Neuronal stem cell (in vitro differentiated cells): ENCODE measurements around the gene DOCK8.

Source experiments
- DNase-seq: peaks from one replicate; pipeline ENCODE4 v3.0.0-alpha.2; 2013; ENCODE audit warnings: low spot score
- H2AFZ ChIP-seq: one replicate; pipeline ENCODE4 v1.6.1; 2013; ENCODE audit warnings: mild to moderate bottlenecking, low read length, inconsistent platforms
- H2AK5ac ChIP-seq: 2 replicates; pipeline ENCODE4 v1.6.1; 2013; ENCODE audit warnings: low read depth, mild to moderate bottlenecking, inconsistent platforms, low read length, moderate library complexity, mixed read lengths
- H2BK120ac ChIP-seq: 2 replicates; pipeline ENCODE4 v1.6.1; 2013; ENCODE audit warnings: low read depth, mild to moderate bottlenecking, inconsistent platforms, low read length, moderate library complexity, mixed read lengths
- H2BK12ac ChIP-seq: one replicate; pipeline ENCODE4 v1.6.1; 2013; ENCODE audit warnings: low read length, inconsistent platforms
- H2BK15ac ChIP-seq: 2 replicates; pipeline ENCODE4 v1.6.1; 2013; ENCODE audit warnings: mild to moderate bottlenecking, low read length, inconsistent platforms, mixed read lengths
- H2BK5ac ChIP-seq: one replicate; pipeline ENCODE4 v1.6.1; 2013; ENCODE audit warnings: inconsistent platforms, mild to moderate bottlenecking, low read length, moderate library complexity
- H3K14ac ChIP-seq: one replicate; pipeline ENCODE4 v1.6.1; 2013; ENCODE audit warnings: low read length, inconsistent platforms
- H3K18ac ChIP-seq: 2 replicates; pipeline ENCODE4 v1.6.1; 2013; ENCODE audit warnings: low read length, inconsistent platforms
- H3K23ac ChIP-seq: 2 replicates; pipeline ENCODE4 v1.6.1; 2013; ENCODE audit warnings: low read depth, mild to moderate bottlenecking, mixed read lengths, low read length, inconsistent platforms; ENCODE audit not compliant: poor library complexity
- H3K27ac ChIP-seq: replicated peaks from 3 replicates; pipeline ENCODE4 v1.5.1; 2013; ENCODE audit warnings: low read length, inconsistent platforms
- H3K27me3 ChIP-seq, 3 experiments: 2 replicates each; pipeline ENCODE4 v1.6.1; 2013; ENCODE audit warnings: low read length in 3 of 3, mild to moderate bottlenecking in 2 of 3, inconsistent platforms in 1 of 3, low read depth in 1 of 3, mixed read lengths in 1 of 3, moderate library complexity in 1 of 3; ENCODE audit not compliant: control insufficient read depth in 3 of 3, insufficient read depth in 3 of 3
- H3K36me3 ChIP-seq, 2 donors: replicated peaks in 1 of 2; 2 replicates each; pipeline ENCODE4 v1.6.1; 2013; ENCODE audit warnings: low read length in 2 of 2; ENCODE audit not compliant: control insufficient read depth in 2 of 2, insufficient read depth in 2 of 2
- H3K4ac ChIP-seq: 2 replicates; pipeline ENCODE4 v1.6.1; 2013; ENCODE audit warnings: inconsistent platforms, mild to moderate bottlenecking, low read length, moderate library complexity
- H3K4me1 ChIP-seq, 2 donors: 1 replicate in 1 of 2; 2 replicates in 1 of 2; pipeline ENCODE4 v1.6.1; 2013; ENCODE audit warnings: low read length in 2 of 2, low read depth in 1 of 2; ENCODE audit not compliant: control insufficient read depth in 2 of 2, insufficient read depth in 1 of 2
- H3K4me2 ChIP-seq: one replicate; pipeline ENCODE4 v1.6.1; 2013; ENCODE audit warnings: mild to moderate bottlenecking, low read length, inconsistent platforms; ENCODE audit not compliant: insufficient read depth, poor library complexity, severe bottlenecking
- H3K4me3 ChIP-seq, 2 donors: 2 replicates each; pipeline ENCODE4 v1.5.1; 2013; ENCODE audit warnings: low read length in 2 of 2, mild to moderate bottlenecking in 2 of 2, inconsistent platforms in 1 of 2, moderate library complexity in 1 of 2
- H3K79me1 ChIP-seq: one replicate; pipeline ENCODE4 v1.6.1; 2013; ENCODE audit warnings: low read depth, mild to moderate bottlenecking, inconsistent platforms, low read length, moderate library complexity
- H3K9ac ChIP-seq: one replicate; pipeline ENCODE4 v1.6.1; 2013; ENCODE audit warnings: mild to moderate bottlenecking, low read depth, low read length, inconsistent platforms; ENCODE audit not compliant: poor library complexity
- H3K9me3 ChIP-seq, 2 donors: replicated peaks in 1 of 2; 2 replicates each; pipeline versions ENCODE3 to v1.6.1; 2013; ENCODE audit warnings: low read length in 2 of 2, mild to moderate bottlenecking in 2 of 2, inconsistent platforms in 1 of 2, low read depth in 1 of 2, mixed read lengths in 1 of 2, moderate library complexity in 1 of 2; ENCODE audit not compliant: control insufficient read depth in 2 of 2, insufficient read depth in 1 of 2
- H4K8ac ChIP-seq: one replicate; pipeline ENCODE4 v1.6.1; 2013; ENCODE audit warnings: low read depth, mild to moderate bottlenecking, inconsistent platforms, low read length, moderate library complexity
- H4K91ac ChIP-seq: one replicate; pipeline ENCODE4 v1.6.1; 2013; ENCODE audit warnings: low read length, low read depth, mild to moderate bottlenecking, inconsistent platforms; ENCODE audit not compliant: poor library complexity
- WGBS, 2 donors: extraction: QIAGEN DNeasy Blood & Tissue Kit; methylation state at CpG; one replicate each; pipeline ENCODE4 v1.1.7; 2013; ENCODE audit warnings: missing lambda C conversion rate in 2 of 2, mixed read lengths in 1 of 2; ENCODE audit not compliant: insufficient read length in 2 of 2, insufficient replicate concordance in 1 of 2; ENCODE audit errors: extremely low coverage in 2 of 2; 5-methylcytosine and 5-hydroxymethylcytosine counted together

The DOCK8 gene

GRCh38 chr9:248278-248961, 33.8 kb downstream of the DOCK8 start:
- H3K23ac ChIP-seq = no peak overlapping the region

DNA sequence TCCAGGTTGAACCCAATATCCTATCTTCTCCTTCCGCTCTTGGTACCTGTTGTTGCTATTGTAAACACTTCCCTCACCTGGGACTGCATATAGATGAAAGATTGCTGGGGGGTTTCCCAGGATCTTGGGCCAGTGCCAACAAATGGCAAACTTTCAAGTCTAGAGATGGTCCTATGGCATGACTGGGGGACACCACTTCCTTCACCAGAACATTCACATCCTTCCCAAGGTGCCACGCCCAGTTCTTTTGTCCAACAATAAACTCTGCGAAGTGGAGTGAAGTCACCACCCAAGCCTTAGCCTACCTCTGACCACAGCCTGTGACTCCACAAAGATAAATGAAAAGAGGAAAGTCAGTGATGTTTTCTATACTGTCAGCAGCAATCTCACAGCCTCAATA, 34.4 kb downstream of the DOCK8 start:
- Histone ChIP-seq H3K4ac (no peak overlapping the region), H3K18ac (no peak overlapping the region), H4K8ac (no peak overlapping the region), H3K27ac (no peak overlapping the region), H3K4me2 (no peak overlapping the region), H3K79me1 (no peaks in the 10 kb centered on the region), H3K14ac (no peak overlapping the region), H3K4me3 (no peak overlapping the region), H4K91ac (no peak overlapping the region), H2BK5ac (no peak overlapping the region), H2BK120ac (no peak overlapping the region), H3K23ac (no peak overlapping the region), H3K9ac (no peak overlapping the region), H3K36me3 (no peaks in the 10 kb centered on the region), H2BK12ac (no peak overlapping the region), H3K9me3 (no peaks in the 10 kb centered on the region), H2AK5ac (no peak overlapping the region), H2BK15ac (no peak overlapping the region), H3K4me1 (no peaks in the 10 kb centered on the region), H3K27me3 (no peaks in the 10 kb centered on the region), H2AFZ (no peak overlapping the region)
- DNase-seq = no peak
- no CpG with 5 or more reads among the region's 3 CpGs for WGBS, 2 donors

More at GRCh38 chr9:248278-248961, 33.8 kb downstream of the DOCK8 start:
- H3K79me1 ChIP-seq = no peaks in the 10 kb centered on the region
- H3K18ac ChIP-seq = no peak overlapping the region
- H4K8ac ChIP-seq = no peak overlapping the region
- H2BK15ac ChIP-seq = no peak overlapping the region
- H3K36me3 ChIP-seq = no peaks in the 10 kb centered on the region
- H3K4ac ChIP-seq = no peak overlapping the region
- H4K91ac ChIP-seq = no peak overlapping the region
- H3K9ac ChIP-seq = no peak overlapping the region
- H2BK120ac ChIP-seq = no peak overlapping the region
- H3K4me3 ChIP-seq = no peak overlapping the region
- no peaks in the 10 kb centered on the region for H3K9me3 ChIP-seq
- DNase-seq = no peak
- H2AFZ ChIP-seq = no peak overlapping the region
- no peaks in the 10 kb centered on the region for H3K27me3 ChIP-seq
- no peak overlapping the region for H2AK5ac ChIP-seq
- H3K4me2 ChIP-seq = no peak overlapping the region
- no peak overlapping the region for H2BK12ac ChIP-seq
- H3K14ac ChIP-seq = no peak overlapping the region
- H3K4me1 ChIP-seq = no peaks in the 10 kb centered on the region
- H3K27ac ChIP-seq = no peak overlapping the region
- H2BK5ac ChIP-seq = no peak overlapping the region
- WGBS, 2 donors = no CpG with 5 or more reads among the region's 2 CpGs

- H2BK5ac ChIP-seq = no peak overlapping the region
- no peak overlapping the region for H2BK120ac ChIP-seq
- no peaks in the 10 kb centered on the region for H3K9me3 ChIP-seq
- no peak overlapping the region for H3K14ac ChIP-seq
- no peak overlapping the region for H3K4me3 ChIP-seq
- WGBS, 2 donors = no CpG with 5 or more reads among the region's 1 CpG
- no peak overlapping the region for H3K4me2 ChIP-seq
- no peak overlapping the region for H3K18ac ChIP-seq
- no peak overlapping the region for H3K4ac ChIP-seq
- H4K91ac ChIP-seq = no peak overlapping the region
- no peak overlapping the region for H4K8ac ChIP-seq
- no peaks in the 10 kb centered on the region for H3K4me1 ChIP-seq
- no peak overlapping the region for H2BK12ac ChIP-seq
- no peak for DNase-seq
- no peak overlapping the region for H2AFZ ChIP-seq
- no peak overlapping the region for H2BK15ac ChIP-seq
- H3K27me3 ChIP-seq = no peaks in the 10 kb centered on the region
- no peak overlapping the region for H3K23ac ChIP-seq
- no peak overlapping the region for H3K9ac ChIP-seq
- H3K27ac ChIP-seq = no peak overlapping the region
- H3K79me1 ChIP-seq = no peaks in the 10 kb centered on the region
- H2AK5ac ChIP-seq = no peak overlapping the region
- no peaks in the 10 kb centered on the region for H3K36me3 ChIP-seq
Measured at GRCh38 chr9:250039-250438, 35.4 kb downstream of the DOCK8 start.

- no CpG with 5 or more reads among the region's 5 CpGs for WGBS, 2 donors
- no peaks in the 10 kb centered on the region for H3K36me3 ChIP-seq
- no peak overlapping the region for H3K4me2 ChIP-seq
- no peak overlapping the region for H2BK5ac ChIP-seq
- no peak overlapping the region for H2BK12ac ChIP-seq
- no peak overlapping the region for H3K18ac ChIP-seq
- no peaks in the 10 kb centered on the region for H3K4me1 ChIP-seq
- no peak overlapping the region for H3K27ac ChIP-seq
- H3K4me3 ChIP-seq = no peak overlapping the region
- no peaks in the 10 kb centered on the region for H3K79me1 ChIP-seq
- no peak overlapping the region for H3K9ac ChIP-seq
- no peak overlapping the region for H3K4ac ChIP-seq
- H3K23ac ChIP-seq = no peak overlapping the region
- no peak overlapping the region for H3K14ac ChIP-seq
- no peak overlapping the region for H4K8ac ChIP-seq
- no peak overlapping the region for H2AFZ ChIP-seq
- H4K91ac ChIP-seq = no peak overlapping the region
- DNase-seq = no peak
- H2BK15ac ChIP-seq = no peak overlapping the region
- no peaks in the 10 kb centered on the region for H3K27me3 ChIP-seq
- no peak overlapping the region for H2BK120ac ChIP-seq
- no peaks in the 10 kb centered on the region for H3K9me3 ChIP-seq
- H2AK5ac ChIP-seq = no peak overlapping the region
Measured at GRCh38 chr9:250625-251024, 36.0 kb downstream of the DOCK8 start.
